ENCODE results near the gene LRRC26.

LRRC26 gene

GRCh38 chr9:137189297-137190295 is 19.7 kb upstream of the LRRC26 start:
- Histone ChIP-seq H3K36me3 (ENCODE audit: control insufficient read depth, insufficient read depth, low read length) (peaks cover 9% of the 10 kb centered on the region; the same call in 1 of the 2 replicates), H3K27me3 (ENCODE audit: control insufficient read depth, insufficient read depth, low read length) (no peaks in the 10 kb centered on the region), H3K4me1 (ENCODE audit: control insufficient read depth, insufficient read depth, low read length) (peaks cover 6% of the 10 kb centered on the region), H3K4me3 (ENCODE audit: low read length) (peak overlapping the region; percentile 95; the same call in 1 of the 2 replicates), H3K27ac (ENCODE audit: low read length) (no peak overlapping the region), H3K9me3 (ENCODE audit: control insufficient read depth, insufficient read depth, low read length) (no peaks in the 10 kb centered on the region)
- WGBS (ENCODE audit: insufficient coverage, insufficient read length), result no CpG with 5 or more reads among the region's 23 CpGs
- no peak for DNase-seq (ENCODE audit: low read depth, low spot score)

- Histone ChIP-seq H3K27ac (ENCODE audit: low read length) (no peak within 1 kb of the TSS), H3K27me3 (ENCODE audit: control insufficient read depth, insufficient read depth, low read length) (no peaks in the 10 kb centered on the region), H3K9me3 (ENCODE audit: control insufficient read depth, insufficient read depth, low read length) (no peaks in the 10 kb centered on the region), H3K36me3 (ENCODE audit: control insufficient read depth, insufficient read depth, low read length) (peaks cover 11% of the 10 kb centered on the region), H3K4me1 (ENCODE audit: control insufficient read depth, insufficient read depth, low read length) (peaks cover 6% of the 10 kb centered on the region; the same call in 1 of the 2 replicates), H3K4me3 (ENCODE audit: low read length) (peak within 1 kb of the TSS; percentile 95)
- peak; percentile 85 for DNase-seq (ENCODE audit: low read depth, low spot score)
- WGBS (ENCODE audit: insufficient coverage, insufficient read length), result no CpG with 5 or more reads among the region's 98 CpGs
Observed at GRCh38 chr9:137188490-137189296, 18.8 kb upstream of the LRRC26 start, which contains the start of the genes ANAPC2 and SSNA1. ANAPC2 (minus strand) TSS chr9:137188560; CDS start chr9:137188532, 28 bp downstream. SSNA1 (plus strand) TSS chr9:137188676; CDS start chr9:137188727, 51 bp downstream.

GRCh38 chr9:137188086-137188489 is 18.2 kb upstream of the LRRC26 start:
- Histone ChIP-seq H3K4me1 (ENCODE audit: control insufficient read depth, insufficient read depth, low read length) (peaks cover 6% of the 10 kb centered on the region; the same call in 1 of the 2 replicates), H3K9me3 (ENCODE audit: control insufficient read depth, insufficient read depth, low read length) (no peaks in the 10 kb centered on the region), H3K4me3 (ENCODE audit: low read length) (peak overlapping the region; percentile 95), H3K27me3 (ENCODE audit: control insufficient read depth, insufficient read depth, low read length) (no peaks in the 10 kb centered on the region), H3K36me3 (ENCODE audit: control insufficient read depth, insufficient read depth, low read length) (peaks cover 16% of the 10 kb centered on the region), H3K27ac (ENCODE audit: low read length) (no peak overlapping the region)
- no CpG with 5 or more reads among the region's 31 CpGs for WGBS (ENCODE audit: insufficient coverage, insufficient read length)
- no peak for DNase-seq (ENCODE audit: low read depth, low spot score)

GRCh38 chr9:137187386-137187785 is 17.5 kb upstream of the LRRC26 start:
- WGBS (ENCODE audit: insufficient coverage, insufficient read length), result no CpG with 5 or more reads among the region's 15 CpGs
- Histone ChIP-seq H3K27me3 (ENCODE audit: control insufficient read depth, insufficient read depth, low read length) (no peaks in the 10 kb centered on the region), H3K4me1 (ENCODE audit: control insufficient read depth, insufficient read depth, low read length) (peaks cover 6% of the 10 kb centered on the region; the same call in 1 of the 2 replicates), H3K36me3 (ENCODE audit: control insufficient read depth, insufficient read depth, low read length) (peaks cover 22% of the 10 kb centered on the region), H3K9me3 (ENCODE audit: control insufficient read depth, insufficient read depth, low read length) (no peaks in the 10 kb centered on the region), H3K27ac (ENCODE audit: low read length) (no peak overlapping the region), H3K4me3 (ENCODE audit: low read length) (peak overlapping the region; percentile 95; the same call in 1 of the 2 replicates)
- DNase-seq (ENCODE audit: low read depth, low spot score), result no peak

- Histone ChIP-seq H3K4me1 (ENCODE audit: control insufficient read depth, insufficient read depth, low read length) (peaks cover 6% of the 10 kb centered on the region; the same call in 1 of the 2 replicates), H3K9me3 (ENCODE audit: control insufficient read depth, insufficient read depth, low read length) (no peaks in the 10 kb centered on the region), H3K27me3 (ENCODE audit: control insufficient read depth, insufficient read depth, low read length) (no peaks in the 10 kb centered on the region), H3K4me3 (ENCODE audit: low read length) (no peak overlapping the region), H3K27ac (ENCODE audit: low read length) (no peak overlapping the region), H3K36me3 (ENCODE audit: control insufficient read depth, insufficient read depth, low read length) (peaks cover 23% of the 10 kb centered on the region)
- no CpG with 5 or more reads among the region's 6 CpGs for WGBS (ENCODE audit: insufficient coverage, insufficient read length)
- DNase-seq (ENCODE audit: low read depth, low spot score), result no peak
Observed at GRCh38 chr9:137186385-137186784, 16.5 kb upstream of the LRRC26 start.

- Histone ChIP-seq H3K27me3 (ENCODE audit: control insufficient read depth, insufficient read depth, low read length) (no peaks in the 10 kb centered on the region), H3K4me3 (ENCODE audit: low read length) (no peak overlapping the region), H3K27ac (ENCODE audit: low read length) (no peak overlapping the region), H3K9me3 (ENCODE audit: control insufficient read depth, insufficient read depth, low read length) (no peaks in the 10 kb centered on the region), H3K36me3 (ENCODE audit: control insufficient read depth, insufficient read depth, low read length) (peaks cover 26% of the 10 kb centered on the region), H3K4me1 (ENCODE audit: control insufficient read depth, insufficient read depth, low read length) (peaks cover 6% of the 10 kb centered on the region; the same call in 1 of the 2 replicates)
- no peak for DNase-seq (ENCODE audit: low read depth, low spot score)
- no CpG with 5 or more reads among the region's 19 CpGs for WGBS (ENCODE audit: insufficient coverage, insufficient read length)
Observed at GRCh38 chr9:137185921-137186320, 16.1 kb upstream of the LRRC26 start.

- H3K4me3 ChIP-seq (ENCODE audit: low read length), result no peak overlapping the region
- peaks cover 31% of the 10 kb centered on the region for H3K36me3 ChIP-seq (ENCODE audit: control insufficient read depth, insufficient read depth, low read length)
- H3K27me3 ChIP-seq (ENCODE audit: control insufficient read depth, insufficient read depth, low read length), result no peaks in the 10 kb centered on the region
- H3K9me3 ChIP-seq (ENCODE audit: control insufficient read depth, insufficient read depth, low read length), result no peaks in the 10 kb centered on the region
- no CpG with 5 or more reads among the region's 48 CpGs for WGBS (ENCODE audit: insufficient coverage, insufficient read length)
- peaks cover 6% of the 10 kb centered on the region; the same call in 1 of the 2 replicates for H3K4me1 ChIP-seq (ENCODE audit: control insufficient read depth, insufficient read depth, low read length)
- H3K27ac ChIP-seq (ENCODE audit: low read length), result no peak overlapping the region
- DNase-seq (ENCODE audit: low read depth, low spot score), result no peak
Observed at GRCh38 chr9:137184881-137185660, 15.2 kb upstream of the LRRC26 start.

GRCh38 chr9:137183980-137184595 is 14.2 kb upstream of the LRRC26 start:
- no peaks in the 10 kb centered on the region; the same call in 1 of the 2 replicates for H3K4me1 ChIP-seq (ENCODE audit: control insufficient read depth, insufficient read depth, low read length)

GRCh38 chr9:137182836-137183235 is 13.0 kb upstream of the LRRC26 start:
- Histone ChIP-seq H3K36me3 (ENCODE audit: control insufficient read depth, insufficient read depth, low read length) (peaks cover 31% of the 10 kb centered on the region), H3K9me3 (ENCODE audit: control insufficient read depth, insufficient read depth, low read length) (no peaks in the 10 kb centered on the region), H3K27me3 (ENCODE audit: control insufficient read depth, insufficient read depth, low read length) (no peaks in the 10 kb centered on the region), H3K4me3 (ENCODE audit: low read length) (no peak overlapping the region), H3K27ac (ENCODE audit: low read length) (no peak overlapping the region), H3K4me1 (ENCODE audit: control insufficient read depth, insufficient read depth, low read length) (no peaks in the 10 kb centered on the region; the same call in 1 of the 2 replicates)
- no CpG with 5 or more reads among the region's 17 CpGs for WGBS (ENCODE audit: insufficient coverage, insufficient read length)
- no peak for DNase-seq (ENCODE audit: low read depth, low spot score)

More at GRCh38 chr9:137183980-137184595, 14.2 kb upstream of the LRRC26 start:
- no peak for DNase-seq (ENCODE audit: low read depth, low spot score)
- H3K4me3 ChIP-seq (ENCODE audit: low read length), result no peak overlapping the region
- H3K36me3 ChIP-seq (ENCODE audit: control insufficient read depth, insufficient read depth, low read length), result peaks cover 31% of the 10 kb centered on the region
- no peaks in the 10 kb centered on the region for H3K27me3 ChIP-seq (ENCODE audit: control insufficient read depth, insufficient read depth, low read length)
- H3K9me3 ChIP-seq (ENCODE audit: control insufficient read depth, insufficient read depth, low read length), result no peaks in the 10 kb centered on the region
- WGBS (ENCODE audit: insufficient coverage, insufficient read length), result no CpG with 5 or more reads among the region's 27 CpGs
- H3K27ac ChIP-seq (ENCODE audit: low read length), result no peak overlapping the region

Data from iPS DF 6.9 (cell line).